HG02943 (cell line): Measurements from ENCODE around the gene CST7.
"Not testable (repeated sequence)": the region's sequence is repeated elsewhere in the genome, so short reads cannot be mapped to it uniquely, and the experiment has no call there.

ENCODE experiments used
- ATAC-seq: cut with Tn5 transposase; IDR thresholded peaks from one replicate; pipeline ENCODE4 v1.9.1; 2021; ENCODE audit warnings: mild to moderate bottlenecking, low read depth, moderate library complexity; ENCODE audit not compliant: unreplicated experiment

The CST7 gene

GRCh38 chr20:24929259-24929658 lies 19.8 kb upstream of the CST7 start:
- not testable (repeated sequence) for ATAC-seq

- ATAC-seq: not testable (repeated sequence)
These were observed 19.0 kb upstream of the CST7 start for GRCh38 chr20:24929867-24930723.

DNA sequence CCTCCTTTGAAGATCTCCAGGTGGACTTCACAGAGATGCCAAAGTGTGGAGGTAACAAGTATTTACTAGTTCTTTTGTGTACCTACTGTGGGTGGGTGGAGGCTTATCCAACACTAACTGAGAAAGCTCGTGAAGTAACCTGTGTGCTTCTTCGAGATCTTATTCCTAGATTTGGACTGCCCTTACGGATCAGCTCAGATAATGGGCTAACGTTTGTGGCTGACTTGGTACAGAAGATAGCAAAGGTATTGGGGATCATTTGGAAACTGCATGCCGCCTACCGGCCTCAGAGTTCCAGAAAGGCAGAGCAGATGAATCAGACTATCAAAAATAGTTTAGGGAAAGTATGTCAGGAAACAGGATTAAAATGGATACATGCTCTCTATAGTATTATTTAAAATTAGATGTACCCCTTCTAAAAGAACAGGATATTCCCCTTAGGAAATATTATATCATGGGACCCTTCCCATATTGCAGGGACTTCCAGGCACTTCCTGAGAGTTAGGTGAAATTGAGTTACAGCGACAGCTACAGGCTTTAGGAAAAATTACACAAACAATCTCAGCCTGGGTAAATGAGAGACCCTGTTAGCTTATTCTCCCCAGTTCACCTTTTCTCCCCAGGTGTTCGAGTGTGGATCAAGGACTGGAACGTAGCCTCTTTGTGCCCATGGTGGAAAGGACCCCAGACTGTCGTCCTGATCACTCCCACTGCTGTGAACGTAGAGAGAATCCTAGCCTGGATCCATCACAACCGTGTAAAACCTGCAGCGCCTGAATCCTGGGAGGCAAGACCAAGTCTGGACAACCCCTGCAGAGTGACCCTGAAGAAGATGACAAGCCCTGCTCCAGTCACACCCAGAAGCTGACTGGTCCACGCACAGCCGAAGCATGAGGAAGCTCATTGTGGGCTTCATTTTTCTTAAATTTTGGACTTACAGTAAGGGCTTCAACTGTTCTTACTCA lies 18.1 kb upstream of the CST7 start:
- ATAC-seq: not testable (repeated sequence)

DNA sequence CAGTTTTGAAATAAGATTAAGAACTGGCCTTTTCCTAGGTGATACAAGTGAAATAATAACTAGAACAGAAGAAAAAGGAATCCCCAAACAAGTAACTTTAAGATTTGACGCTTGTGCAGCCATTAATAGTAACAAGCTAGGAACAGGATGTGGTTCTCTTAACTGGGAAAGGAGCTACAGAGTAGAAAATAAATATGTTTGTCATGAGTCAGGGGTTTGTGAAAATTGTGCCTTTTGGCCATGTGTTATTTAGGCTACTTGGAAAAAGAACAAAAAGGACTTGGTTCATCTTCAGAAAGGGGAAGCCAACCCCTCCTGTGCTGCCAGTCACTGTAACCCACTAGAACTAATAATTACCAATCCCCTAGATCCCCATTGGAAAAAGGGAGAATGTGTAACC lies 17.2 kb upstream of the CST7 start:
- ATAC-seq: not testable (repeated sequence)

GRCh38 chr20:24933266-24933908 lies 15.7 kb upstream of the CST7 start:
- ATAC-seq: no peak

DNA sequence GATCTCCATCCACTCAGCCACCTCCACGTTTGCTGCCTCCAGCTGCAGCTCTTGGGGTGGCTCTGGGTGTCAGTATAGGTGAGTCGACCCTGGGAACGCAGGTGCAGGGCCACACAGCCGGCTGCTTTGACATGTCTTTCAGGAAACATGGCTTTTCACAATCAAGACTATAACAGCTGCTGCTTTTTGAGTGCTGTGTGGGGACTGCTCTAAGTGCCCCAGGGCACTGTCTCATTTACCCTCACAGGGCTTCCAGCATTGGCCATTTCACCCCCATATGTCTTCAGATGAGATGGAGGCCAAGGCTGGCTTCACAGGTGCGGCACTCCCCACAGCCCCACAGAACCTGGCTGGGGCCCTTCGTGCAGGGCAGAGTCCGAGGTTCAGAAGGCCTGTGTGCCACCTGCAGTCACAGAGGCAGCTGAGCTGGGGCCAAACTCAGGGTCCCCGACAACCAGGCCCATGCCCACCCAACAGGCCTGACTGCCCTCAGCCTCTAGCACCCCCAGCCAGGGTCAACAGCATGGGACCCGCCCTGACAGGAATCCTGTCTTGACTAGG lies 14.9 kb upstream of the CST7 start:
- no peak for ATAC-seq

- ATAC-seq: no peak
These were observed 14.4 kb upstream of the CST7 start for GRCh38 chr20:24934716-24935115.

GRCh38 chr20:24935140-24935539 lies 13.9 kb upstream of the CST7 start:
- no peak for ATAC-seq

- ATAC-seq: no peak
These were observed 13.1 kb upstream of the CST7 start for GRCh38 chr20:24935766-24936525.

DNA sequence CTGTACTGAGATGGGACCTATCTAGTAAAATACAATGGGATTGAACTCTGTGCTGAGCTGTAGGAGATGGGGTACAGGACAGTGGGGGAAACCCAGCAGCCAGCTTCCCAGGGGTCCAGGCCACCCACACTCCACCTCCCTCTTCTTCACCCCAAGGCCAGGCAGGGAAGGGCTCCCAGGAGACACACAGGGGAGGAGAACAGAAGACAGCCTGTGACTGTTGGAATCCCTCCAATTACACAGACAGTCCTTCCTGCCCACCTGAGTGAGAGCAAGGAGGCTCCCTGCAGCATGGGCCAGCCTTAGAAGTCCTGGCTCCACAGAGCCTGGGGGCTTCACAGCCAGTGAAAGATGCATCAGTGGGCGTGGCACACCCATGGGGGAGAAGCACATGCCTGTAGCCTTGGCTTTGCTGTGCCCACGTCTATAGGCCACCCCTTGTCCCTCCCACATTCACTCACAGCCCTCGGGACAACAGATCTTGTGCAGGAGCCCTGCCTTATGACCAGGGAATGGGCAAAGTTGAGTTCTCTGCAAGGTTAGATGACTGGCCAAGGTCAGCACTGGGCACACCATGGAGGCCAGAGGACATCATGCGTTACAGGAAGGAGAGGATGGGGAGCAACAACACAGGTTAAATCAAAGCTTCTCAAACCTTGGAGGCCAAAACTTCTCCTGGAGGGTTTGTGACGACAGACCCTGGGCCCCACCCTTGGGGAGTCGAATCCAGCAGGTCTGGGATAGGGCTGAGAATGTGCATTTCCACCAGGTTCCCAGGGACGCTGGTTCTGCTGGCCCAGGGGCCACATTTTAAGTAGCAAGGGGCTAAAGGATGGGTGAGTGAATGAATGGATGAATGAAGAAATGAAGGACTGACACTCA lies 12.3 kb upstream of the CST7 start:
- ATAC-seq: no peak

- no peak for ATAC-seq
These were observed 11.5 kb upstream of the CST7 start for GRCh38 chr20:24937579-24937978.

DNA sequence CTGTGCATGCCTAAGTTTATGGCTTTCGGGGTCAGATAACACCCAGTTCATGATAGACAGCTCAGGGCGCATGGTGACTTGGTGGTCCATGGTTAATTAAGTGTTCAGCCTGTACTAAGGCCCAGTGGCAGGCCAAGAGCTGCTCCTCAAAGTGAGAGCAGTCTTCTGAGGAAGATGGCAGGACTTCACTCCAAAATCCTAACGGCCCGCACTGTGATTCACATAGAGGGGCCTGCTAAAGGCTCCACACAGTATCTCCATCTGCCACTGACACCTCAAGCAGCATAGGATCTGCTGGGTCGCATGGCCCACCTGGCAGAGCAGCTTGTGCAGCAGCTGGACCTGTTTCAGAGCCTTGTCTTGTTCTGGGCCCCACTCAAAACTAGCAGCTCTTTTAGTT lies 10.6 kb upstream of the CST7 start:
- no peak for ATAC-seq

DNA sequence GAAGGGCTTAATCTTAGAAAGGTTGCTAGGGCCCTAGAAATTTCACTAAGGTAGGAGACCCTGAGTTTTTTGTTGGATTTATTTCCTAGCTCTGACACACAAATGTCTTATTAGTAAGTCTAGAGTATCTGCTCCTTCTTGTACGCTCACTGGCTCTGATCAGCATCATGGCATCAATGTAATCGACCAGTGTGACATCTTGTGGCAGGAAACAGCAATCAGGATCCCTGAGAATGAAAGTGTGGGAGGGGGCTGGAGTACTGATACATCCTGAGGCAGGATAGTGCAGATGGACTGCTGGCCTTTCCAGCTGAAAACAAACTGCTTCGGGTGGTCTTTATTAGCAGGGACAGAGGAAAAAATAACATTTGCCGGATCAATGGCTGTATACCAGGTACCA lies 10.0 kb upstream of the CST7 start:
- no peak for ATAC-seq

DNA sequence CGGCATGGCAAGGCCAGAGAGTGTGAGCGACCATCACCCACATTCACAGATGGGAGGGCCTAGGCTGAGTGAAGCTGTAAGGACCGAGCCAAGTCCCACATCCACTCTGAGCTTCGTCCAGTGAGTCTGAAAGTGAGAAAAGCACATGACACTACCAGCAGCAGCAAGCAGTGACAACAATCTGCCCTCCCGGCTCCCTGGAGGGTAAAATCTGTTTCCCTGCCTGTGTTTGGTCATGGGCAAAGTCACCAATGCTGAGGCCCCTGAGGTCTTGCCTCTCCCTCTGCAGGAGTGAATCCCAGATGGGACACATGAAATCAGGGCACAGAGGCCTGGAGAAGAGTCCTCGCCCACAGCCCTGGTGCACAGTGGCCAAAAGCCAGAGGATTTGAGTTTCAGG lies 6.4 kb upstream of the CST7 start:
- no peak for ATAC-seq

DNA sequence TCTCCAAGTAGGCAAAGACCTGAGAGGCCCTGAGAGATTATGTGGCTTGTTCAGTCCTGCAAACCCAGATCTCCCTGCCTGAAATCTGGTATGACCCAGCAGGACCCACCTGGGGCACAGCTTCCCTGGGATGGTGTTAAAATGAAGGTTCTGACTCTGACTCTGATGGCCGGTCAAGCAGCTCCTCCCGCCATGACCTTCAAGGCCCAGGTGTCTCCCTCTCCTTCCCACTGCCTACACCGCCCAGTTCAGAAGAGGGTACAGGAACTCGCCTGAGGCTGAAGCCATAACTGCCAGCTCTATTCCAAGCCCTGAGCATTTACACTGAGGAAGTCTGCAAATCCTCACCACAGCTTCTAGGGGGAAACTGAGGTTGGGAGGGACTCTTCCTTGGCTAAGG lies 5.9 kb upstream of the CST7 start:
- ATAC-seq: no peak

GRCh38 chr20:24943731-24944130 lies 5.3 kb upstream of the CST7 start:
- ATAC-seq: no peak

DNA sequence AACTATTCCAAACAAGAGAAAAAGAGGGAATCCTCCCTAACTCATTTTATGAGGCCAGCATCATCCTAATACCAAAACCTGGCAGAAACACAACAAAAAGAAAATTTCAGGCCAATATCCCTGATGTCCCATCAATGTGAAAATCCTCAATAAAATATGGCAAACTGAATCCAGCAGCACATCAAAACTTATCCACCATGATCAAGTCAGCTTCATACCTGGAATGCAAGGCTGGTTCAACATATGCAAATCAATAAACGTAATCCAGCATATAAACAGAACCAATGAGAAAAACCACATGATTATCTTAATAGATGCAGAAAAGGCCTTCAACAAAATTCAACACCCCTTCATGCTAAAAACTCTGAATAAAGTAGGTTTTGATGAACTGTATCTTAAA lies 2.7 kb upstream of the CST7 start:
- ATAC-seq: not testable (repeated sequence)

GRCh38 chr20:24948396-24948938 lies 602 bp upstream of the CST7 start:
- not testable (repeated sequence) for ATAC-seq

- ATAC-seq: no peak
These were observed 673 bp downstream of the CST7 start for GRCh38 chr20:24949756-24950127.
